ENCODE measurements around the gene P4HA3. TPM values are rescaled to one million over a fixed set of nuclear protein-coding genes. Genes with fewer than 3 reads are reported as not detected.

The P4HA3 gene
- total RNA-seq, 1 experiment from 2014 or later, result 0.91 TPM

- no peak for TF ChIP-seq POLR2AphosphoS5 (IDR thresholded peaks at IDR 0.05; ENCODE audit: low read depth, low read length)
- no peak for TF ChIP-seq TCF7L2 (IDR thresholded peaks at IDR 0.05; ENCODE audit: borderline replicate concordance, extremely low read depth, insufficient read depth, insufficient read length)
- no peak for TF ChIP-seq ATF3 (IDR thresholded peaks at IDR 0.05)
- no peak for TF ChIP-seq FOSL1 (IDR thresholded peaks at IDR 0.05; ENCODE audit: low read depth)
These were observed 35.9 kb upstream of the P4HA3 start (continued) for GRCh38 chr11:74347381-74347780.

GRCh38 chr11:74345420-74345819 lies 34.0 kb upstream of the P4HA3 start:
- H3K9ac ChIP-seq (ENCODE audit: low read length), result no peak overlapping the region
- H3K9me2 ChIP-seq (ENCODE audit: insufficient read depth), result no peaks in the 10 kb centered on the region
- CTCF ChIA-PET, result no interaction called here
- H3K79me2 ChIP-seq (ENCODE audit: insufficient read depth, low read length), result no peaks in the 10 kb centered on the region
- no peak overlapping the region for H3K4me2 ChIP-seq (ENCODE audit: low read length)
- ATAC-seq, result no peak
- H2AFZ ChIP-seq (ENCODE audit: low read depth, low read length, poor library complexity, severe bottlenecking), result no peak overlapping the region
- TF ChIP-seq TCF7L2 (IDR thresholded peaks at IDR 0.05; ENCODE audit: borderline replicate concordance, extremely low read depth, insufficient read depth, insufficient read length), result no peak
- no peak for TF ChIP-seq MAX (IDR thresholded peaks at IDR 0.05)
- no peak for TF ChIP-seq EZH2 (IDR thresholded peaks at IDR 0.05)
- no peak for TF ChIP-seq CTCF (IDR thresholded peaks at IDR 0.05 in 2 of 3, conservative IDR thresholded peaks at IDR 0.05 in 1 of 3; ENCODE audit: borderline replicate concordance in 1 of 3, insufficient read depth in 1 of 3, low read depth in 2 of 3, low read length in 2 of 3)
- TF ChIP-seq POLR2A (IDR thresholded peaks at IDR 0.05; ENCODE audit: borderline replicate concordance, extremely low read depth, insufficient read depth, insufficient read length), result no peak
- no peak for TF ChIP-seq JUND (IDR thresholded peaks at IDR 0.05)
- TF ChIP-seq SRF (IDR thresholded peaks at IDR 0.05; ENCODE audit: low read depth), result no peak
- no peak for TF ChIP-seq CEBPB (IDR thresholded peaks at IDR 0.05; ENCODE audit: low read depth)
- TF ChIP-seq RAD21 (IDR thresholded peaks at IDR 0.05; ENCODE audit: low read depth), result no peak
- no peak for TF ChIP-seq CBX3 (IDR thresholded peaks at IDR 0.05; ENCODE audit: low read depth)
- no peak for TF ChIP-seq ZBTB33 (IDR thresholded peaks at IDR 0.05; ENCODE audit: extremely low read depth, insufficient replicate concordance, low read length)
- no peak for TF ChIP-seq POLR2AphosphoS5 (IDR thresholded peaks at IDR 0.05; ENCODE audit: low read depth, low read length)
- no peak for TF ChIP-seq ZNF274 (IDR thresholded peaks at IDR 0.05; ENCODE audit: low read depth, low read length)
- no peak for TF ChIP-seq SP1 (IDR thresholded peaks at IDR 0.05; ENCODE audit: low read depth)
- no peak for TF ChIP-seq EGR1 (IDR thresholded peaks at IDR 0.05; ENCODE audit: low read depth)
- H4K20me1 ChIP-seq (ENCODE audit: insufficient read depth), result no peaks in the 10 kb centered on the region
- POLR2A ChIA-PET, result no interaction called here
- H3K27ac ChIP-seq (ENCODE audit: low read depth, low read length), result no peak overlapping the region
- RAD21 ChIA-PET (ENCODE audit: low non-redundant PET in 1 of 2, low total read pairs in 2 of 2, uncharacterized antibody in 2 of 2, unreplicated experiment in 2 of 2), result no interaction called here
- no peak for DNase-seq (ENCODE audit: low read depth, low spot score)
- no peaks in the 10 kb centered on the region for H3K27me3 ChIP-seq (ENCODE audit: insufficient read depth, low read length)
- BruUV-seq (replicated peaks), result no TSS peak
- H3K9me3 ChIP-seq (ENCODE audit: control insufficient read depth in 1 of 2, insufficient read depth in 1 of 2, low read depth in 1 of 2, low read length in 2 of 2), result no peaks in the 10 kb centered on the region
- H3K36me3 ChIP-seq (ENCODE audit: control insufficient read depth in 1 of 2, insufficient read depth in 2 of 2, low read length in 2 of 2), result no peaks in the 10 kb centered on the region
- H3K4me1 ChIP-seq (ENCODE audit: control insufficient read depth in 1 of 2, insufficient read depth in 2 of 2, low read length in 2 of 2), result no peaks in the 10 kb centered on the region
- H3K4me3 ChIP-seq (replicated peaks in 1 of 2; ENCODE audit: low read depth in 1 of 2, low read length in 2 of 2), result no peak overlapping the region
- intact Hi-C loops (cut with micrococcal nuclease), result no loop called here
